GM18868 (cell line): Measurements from ENCODE around the gene MAEL.

Experiments used
- ATAC-seq: cut with Tn5 transposase; IDR thresholded peaks from one replicate; pipeline ENCODE4 v1.9.1; 2021; ENCODE audit warnings: mild to moderate bottlenecking, moderate library complexity; ENCODE audit not compliant: unreplicated experiment

Gene MAEL

DNA sequence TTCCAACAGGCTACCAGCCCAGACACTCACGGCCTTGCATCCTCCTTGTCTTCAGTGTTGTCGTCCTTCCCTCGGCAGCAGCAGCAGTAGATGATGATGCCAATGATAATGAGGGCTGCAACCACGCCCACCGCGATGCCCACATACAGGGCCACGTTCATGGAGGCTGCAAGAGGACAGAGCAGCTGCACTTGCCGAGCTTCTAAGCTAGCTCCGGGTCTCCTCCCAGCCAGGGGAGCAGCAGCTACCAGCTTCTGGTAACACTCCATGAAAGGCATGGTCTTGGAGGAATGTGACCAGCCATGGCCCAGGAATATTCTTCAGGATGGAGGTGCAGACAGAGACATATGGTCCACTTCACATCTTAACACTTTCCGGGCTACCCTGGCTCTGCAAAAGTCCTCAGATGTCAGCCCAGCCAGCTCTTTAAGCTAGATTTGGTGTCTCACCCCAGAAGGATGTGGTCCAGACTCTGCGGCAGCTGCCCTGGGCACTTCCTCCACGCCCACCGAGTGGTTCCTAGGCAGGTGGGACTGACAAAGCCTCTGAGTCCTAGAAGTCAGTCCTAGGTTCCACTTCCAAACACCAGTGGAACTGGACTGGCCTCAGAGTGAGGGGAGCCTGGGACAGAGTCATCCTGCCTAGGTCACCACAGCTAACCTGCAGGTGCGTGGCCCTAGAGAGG, 66.0 kb downstream of the MAEL start:
- ATAC-seq, result no peak

DNA sequence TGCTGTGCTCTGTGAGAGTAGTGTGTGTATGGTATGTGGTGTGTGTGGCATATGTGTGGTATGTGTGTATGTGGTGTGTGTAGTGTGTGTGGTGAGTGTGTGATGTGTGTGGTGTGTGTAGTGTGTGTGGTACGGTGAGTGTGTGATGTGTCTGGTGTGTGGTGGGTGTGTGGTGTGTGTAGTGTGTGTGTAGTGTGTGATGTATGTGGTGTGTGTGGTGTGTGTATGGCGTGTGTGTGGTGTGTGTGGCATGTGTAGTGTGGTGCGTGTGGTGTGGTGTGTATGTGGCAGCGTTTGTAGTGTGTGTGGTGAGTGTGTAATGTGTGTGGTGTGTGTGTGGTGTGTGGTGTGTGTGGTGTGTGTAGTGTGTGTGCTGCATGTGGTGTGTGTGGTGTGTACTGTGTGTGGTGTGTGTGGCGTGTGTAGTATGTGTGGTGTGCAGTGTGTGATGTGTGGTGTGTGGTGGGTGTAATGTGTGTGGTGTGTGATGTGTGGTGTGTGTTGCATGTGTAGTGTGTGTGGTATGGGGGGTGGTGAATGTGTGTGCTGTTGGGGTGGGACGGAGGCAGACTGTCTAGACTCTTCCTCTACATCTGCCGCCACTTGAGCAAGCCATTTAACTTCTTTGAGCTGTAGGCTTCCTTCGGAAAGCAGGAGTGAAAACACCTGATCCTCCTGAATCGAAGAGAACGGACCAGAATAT, 67.6 kb downstream of the MAEL start:
- no peak for ATAC-seq

DNA sequence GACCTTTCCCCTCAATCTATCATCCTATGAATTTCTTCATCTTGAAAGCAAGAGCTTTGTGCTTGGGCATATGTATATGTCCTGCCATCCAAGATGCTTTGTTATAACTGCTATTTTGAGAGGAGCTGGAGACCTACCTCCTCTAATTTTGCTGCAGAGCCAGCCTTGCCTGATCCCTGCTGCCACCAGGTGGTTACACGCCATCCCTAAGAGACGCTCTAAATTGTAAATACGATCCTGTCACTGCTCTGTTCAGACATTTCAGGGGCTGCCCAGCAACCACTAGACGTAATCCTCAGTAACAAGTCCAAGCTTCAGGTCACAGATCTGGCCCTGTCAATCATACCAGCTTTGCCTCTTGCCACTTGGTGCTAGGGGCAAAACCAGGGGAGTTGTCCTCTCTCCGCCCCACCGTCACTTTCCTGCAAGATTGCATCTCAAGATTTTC, 68.2 kb downstream of the MAEL start:
- peak; percentile 68 for ATAC-seq

DNA sequence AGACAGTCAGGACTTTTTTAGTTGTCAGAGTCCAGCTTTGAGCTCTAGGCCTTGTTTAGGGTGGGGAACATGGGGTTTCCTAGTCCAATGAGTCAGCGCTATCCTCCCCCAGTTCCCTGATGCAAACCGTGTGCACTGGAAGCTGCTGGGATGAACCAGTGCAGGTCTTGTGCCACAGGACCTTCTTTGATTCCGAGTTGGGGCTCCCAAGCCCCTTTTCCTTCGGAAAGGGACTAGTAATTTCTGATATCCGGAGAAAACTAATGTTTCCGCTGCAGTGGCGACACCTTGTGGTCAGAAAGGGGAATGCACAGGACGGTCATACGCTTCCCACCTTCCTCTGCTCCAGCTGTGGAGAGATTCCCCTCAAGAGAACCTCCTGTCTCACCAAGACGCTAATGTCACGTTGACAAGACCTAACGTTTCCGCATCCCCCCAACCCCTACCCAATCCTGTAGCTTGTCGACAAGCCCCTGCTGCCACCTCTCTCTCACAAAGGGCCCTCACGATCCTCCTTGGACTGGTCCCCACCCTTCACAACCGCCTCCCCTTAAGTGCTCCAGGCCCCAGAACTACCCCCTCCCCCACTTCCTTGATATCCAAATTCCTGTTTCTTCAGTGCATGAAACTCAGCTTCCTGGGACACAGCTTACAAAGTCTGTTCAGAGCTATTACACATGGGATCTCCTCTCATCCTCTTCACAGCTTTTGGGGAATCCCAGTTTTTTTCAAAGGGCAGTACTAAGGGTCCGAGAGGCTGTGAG, 70.1 kb downstream of the MAEL start:
- peak; percentile 50 for ATAC-seq

DNA sequence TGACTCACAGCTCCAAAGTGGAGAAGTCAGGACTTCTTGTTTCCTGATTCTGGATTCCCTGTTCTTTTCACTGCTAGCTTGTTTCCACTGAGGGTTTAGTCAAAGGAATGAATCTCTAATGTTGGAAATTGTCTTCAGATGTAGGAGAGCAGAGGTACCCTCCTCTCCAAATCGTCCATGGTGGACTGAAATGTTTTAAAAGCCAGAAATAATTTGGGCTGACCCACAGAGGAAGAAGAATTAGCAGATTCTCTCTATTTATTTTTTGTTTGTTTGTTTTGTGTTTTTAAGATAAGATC, 70.7 kb downstream of the MAEL start:
- ATAC-seq, result no peak

DNA sequence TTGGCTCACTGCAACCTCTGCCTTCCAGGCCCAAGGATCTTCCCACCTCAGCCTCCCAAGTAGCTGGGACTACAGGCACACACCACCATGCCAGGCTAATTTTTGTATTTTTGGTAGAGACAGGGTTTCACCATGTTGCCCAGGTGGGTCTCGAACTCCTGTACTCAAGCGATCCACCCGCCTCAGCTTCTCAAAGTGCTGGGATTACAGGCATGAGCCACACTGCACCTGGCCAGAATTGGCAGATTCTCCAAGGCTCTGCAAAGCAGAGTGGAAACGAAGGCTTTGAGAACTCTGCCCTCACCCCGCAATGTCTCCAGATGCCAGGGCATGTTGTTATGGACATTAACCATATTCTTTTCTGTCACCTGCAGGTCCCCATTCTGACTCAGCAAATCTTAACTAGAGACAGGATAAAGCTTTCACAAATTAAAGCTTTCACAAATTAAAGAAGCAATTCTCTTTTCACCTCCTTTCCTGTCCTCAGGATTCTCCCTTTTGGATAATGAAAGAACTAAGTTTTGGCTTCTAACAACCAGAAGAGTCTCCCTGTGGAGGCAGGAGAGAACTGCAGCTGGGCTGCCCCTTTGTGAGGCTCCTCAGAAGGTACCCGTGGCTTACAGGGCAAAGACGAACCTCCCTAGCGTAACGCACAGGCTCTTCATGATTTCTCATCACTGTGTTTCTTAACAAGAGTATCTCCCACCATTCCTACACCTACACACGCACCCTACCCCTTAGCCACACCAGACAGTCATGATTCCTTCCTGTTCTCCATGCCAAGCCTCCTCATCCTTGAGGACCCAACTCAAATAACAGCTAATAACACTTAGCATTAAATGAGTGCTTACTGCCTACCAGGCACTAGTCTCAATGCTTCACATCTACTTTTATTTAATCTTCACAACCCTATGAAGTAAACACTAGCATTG, 71.3 kb downstream of the MAEL start:
- no peak for ATAC-seq

DNA sequence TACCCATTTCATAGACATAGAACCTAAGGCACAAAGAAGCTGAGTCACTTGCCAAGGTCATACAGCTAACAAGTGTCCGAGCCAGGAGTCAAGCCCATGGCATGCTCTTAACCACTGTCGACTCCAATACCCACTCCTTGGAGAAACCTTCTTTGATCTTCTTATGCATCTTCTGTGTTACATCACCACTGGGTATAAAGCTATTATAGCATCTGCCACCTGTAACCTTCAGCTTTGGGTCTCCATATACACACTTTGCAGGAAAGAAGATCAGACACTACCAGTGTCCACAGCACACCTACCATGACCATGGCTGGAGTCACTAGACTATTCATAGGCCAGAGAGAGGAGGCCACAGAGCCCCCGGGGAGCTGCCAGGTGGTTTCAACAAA, 72.0 kb downstream of the MAEL start:
- ATAC-seq, result no peak

DNA sequence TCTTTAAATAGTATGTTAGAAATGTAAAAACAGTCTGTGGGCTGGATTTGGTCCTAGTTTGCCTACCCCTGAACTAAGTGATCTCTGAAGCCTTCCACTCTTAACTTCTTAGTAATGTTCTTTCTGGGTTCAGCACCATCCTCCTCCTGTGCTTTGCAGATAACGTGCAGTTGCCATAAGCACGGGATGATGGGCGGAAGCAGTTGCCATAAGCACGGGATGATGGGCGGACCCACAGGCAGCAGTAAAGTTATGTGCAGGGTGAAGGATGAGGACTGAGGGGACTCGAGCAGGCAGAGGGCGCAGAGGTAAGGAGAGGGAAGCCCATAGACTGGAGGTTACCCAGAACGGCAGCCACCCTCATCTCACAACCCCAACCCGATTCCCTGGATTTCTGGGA, 75.5 kb downstream of the MAEL start:
- no peak for ATAC-seq

DNA sequence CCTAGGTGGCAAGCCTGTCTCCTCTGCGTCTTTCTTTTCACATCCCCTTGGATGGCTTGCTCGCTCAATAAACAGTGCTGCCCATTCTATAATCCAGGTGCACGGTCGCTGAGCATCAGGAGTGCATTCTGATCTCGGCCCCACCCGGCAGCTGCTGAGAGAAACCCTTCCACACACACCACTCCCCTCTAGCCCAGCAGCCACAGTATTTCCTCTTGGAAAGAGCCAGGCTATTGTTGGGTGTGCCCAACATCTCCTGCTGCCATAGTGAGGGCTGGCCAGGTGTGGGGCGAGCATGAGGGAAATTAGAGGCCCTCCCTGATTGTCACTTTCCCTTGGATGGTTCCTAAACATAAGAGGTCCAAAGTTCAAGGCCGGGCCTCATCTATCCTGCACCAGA, 76.4 kb downstream of the MAEL start:
- ATAC-seq, result no peak

DNA sequence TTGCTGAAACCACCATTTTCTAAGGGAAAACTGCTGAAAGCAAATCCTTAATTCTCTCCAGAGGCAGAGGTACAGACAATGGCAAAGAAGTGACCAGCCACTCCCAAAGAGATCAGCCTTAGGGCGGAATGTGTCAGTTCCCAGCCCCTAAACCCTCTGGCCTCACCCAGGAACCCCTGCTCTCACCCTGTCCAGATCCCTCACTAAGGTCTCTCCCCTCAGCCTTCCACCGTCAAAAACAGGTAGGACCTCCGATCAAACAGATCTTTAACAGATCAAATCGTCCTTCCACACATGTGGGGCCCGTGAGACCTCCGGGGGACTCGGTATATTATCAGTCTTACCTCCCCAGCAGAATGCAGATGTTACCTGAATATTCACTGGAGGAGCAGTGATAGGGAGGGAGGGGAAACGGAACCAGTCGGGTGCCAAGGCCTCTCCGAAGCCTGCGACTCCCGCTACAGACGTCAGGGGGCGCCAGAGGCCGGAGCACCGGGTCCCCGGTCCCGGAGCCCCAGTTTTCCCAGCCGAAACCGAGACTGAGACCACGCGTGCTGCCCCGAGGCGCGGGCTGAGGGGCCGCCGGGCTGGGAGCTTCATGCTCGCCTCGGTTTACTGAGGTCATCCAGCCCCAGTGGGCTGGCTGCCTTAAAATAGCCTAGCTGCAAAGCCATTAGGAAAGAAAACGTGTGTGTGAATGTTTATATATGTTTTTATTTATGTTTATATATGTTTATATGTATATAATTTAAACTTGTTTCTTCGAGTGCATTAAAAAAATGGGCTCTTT, 77.4 kb downstream of the MAEL start:
- ATAC-seq, result peak; percentile 87

DNA sequence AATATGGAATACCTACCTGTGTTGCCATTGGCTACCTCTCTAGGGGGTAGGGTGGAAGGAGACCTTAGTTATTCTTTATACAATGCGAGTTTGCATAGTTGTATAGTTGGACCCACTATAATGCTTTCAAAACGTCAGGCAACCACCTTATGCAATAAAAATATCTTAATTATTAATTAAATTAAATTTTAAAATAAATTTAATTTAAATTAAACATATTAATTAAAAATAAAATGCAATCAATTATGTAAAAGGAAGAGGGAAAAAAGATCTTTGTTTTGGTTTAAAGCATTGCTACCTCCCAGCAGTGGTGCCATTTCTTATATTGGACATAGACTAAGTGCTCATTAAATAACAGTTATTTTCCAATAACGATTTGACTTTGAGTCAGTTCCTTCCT, 78.8 kb downstream of the MAEL start:
- no peak for ATAC-seq

DNA sequence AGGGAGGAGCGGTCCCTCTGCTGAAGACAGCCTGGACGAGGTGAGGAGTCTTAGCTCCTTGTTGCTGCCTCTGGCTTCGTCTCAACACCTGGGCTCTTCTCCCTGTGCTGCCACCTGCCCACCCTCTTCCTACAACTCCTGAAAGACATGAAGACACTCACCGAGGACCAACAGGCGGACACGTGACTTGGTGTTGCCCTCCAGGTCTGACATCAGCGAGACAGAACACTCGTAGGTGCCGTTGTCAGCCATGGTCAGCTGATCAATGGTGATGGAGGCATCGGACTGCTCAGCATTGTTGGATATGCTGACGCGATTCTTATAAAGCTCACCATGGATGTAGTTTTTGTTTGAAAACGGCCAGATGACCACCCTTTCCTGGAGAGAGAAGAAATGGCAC, 79.7 kb downstream of the MAEL start:
- no peak for ATAC-seq

DNA sequence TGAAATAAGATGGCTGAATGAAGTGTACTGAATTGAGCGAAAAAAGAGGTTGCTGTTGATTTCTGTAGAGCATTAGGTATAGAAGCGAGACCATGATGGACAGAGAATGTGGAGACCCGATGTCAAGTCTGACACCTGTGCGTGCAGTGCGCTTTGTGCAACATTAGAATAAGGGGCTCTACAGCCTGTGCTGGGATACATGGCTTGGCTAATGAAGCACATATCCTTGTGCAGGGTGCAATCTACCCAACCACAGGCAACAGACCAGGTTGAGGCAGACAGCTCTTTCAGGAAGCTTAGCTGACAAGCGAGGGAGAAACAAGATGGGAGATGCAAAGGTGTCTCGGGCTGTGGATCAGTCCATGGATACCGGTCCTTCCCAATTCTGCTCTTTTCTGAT, 82.2 kb downstream of the MAEL start:
- no peak for ATAC-seq
